ENCODE data around the gene LMO2.

LMO2 gene

GRCh38 chr11:33887886-33888285 lies 4.0 kb downstream of the LMO2 start:
- no peak for ATAC-seq
- no peak for TF ChIP-seq ZNF70 (CRISPR knock-in tag; IDR thresholded peaks at IDR 0.05)
- no peak for TF ChIP-seq CSDC2 (CRISPR knock-in tag; IDR thresholded peaks at IDR 0.05)
- no peak for TF ChIP-seq TCF4 (CRISPR knock-in tag; IDR thresholded peaks at IDR 0.05; ENCODE audit: borderline replicate concordance)
- TF ChIP-seq ESRRG (CRISPR knock-in tag; IDR thresholded peaks at IDR 0.05) = no peak
- no peak for TF ChIP-seq RARB (CRISPR knock-in tag; IDR thresholded peaks at IDR 0.05)
- no peak for TF ChIP-seq TOX (CRISPR knock-in tag; IDR thresholded peaks at IDR 0.05; ENCODE audit: borderline replicate concordance)
- no peak for TF ChIP-seq TSHZ2 (CRISPR knock-in tag; IDR thresholded peaks at IDR 0.05)
- no peak for TF ChIP-seq ARNTL (CRISPR knock-in tag; IDR thresholded peaks at IDR 0.05; ENCODE audit: borderline replicate concordance, low read depth)
- TF ChIP-seq CREB5 (CRISPR knock-in tag; IDR thresholded peaks at IDR 0.05; ENCODE audit: low read depth) = no peak
- no peak for TF ChIP-seq PATZ1 (CRISPR knock-in tag; IDR thresholded peaks at IDR 0.05; ENCODE audit: borderline replicate concordance)
- no peak for TF ChIP-seq PPARA (CRISPR knock-in tag; IDR thresholded peaks at IDR 0.05; ENCODE audit: borderline replicate concordance)
- TF ChIP-seq ZFP30 (CRISPR knock-in tag; IDR thresholded peaks at IDR 0.05) = no peak
- TF ChIP-seq ISL1 (CRISPR knock-in tag; IDR thresholded peaks at IDR 0.05) = no peak
- TF ChIP-seq ZNF8 (CRISPR knock-in tag; IDR thresholded peaks at IDR 0.05) = no peak
- no peak for TF ChIP-seq ZC3H10 (CRISPR knock-in tag; IDR thresholded peaks at IDR 0.05)
- no peak for TF ChIP-seq SNAI2 (CRISPR knock-in tag; IDR thresholded peaks at IDR 0.05)
- no peak for TF ChIP-seq OSR1 (CRISPR knock-in tag; IDR thresholded peaks at IDR 0.05)
- TF ChIP-seq ZFP3 (CRISPR knock-in tag; IDR thresholded peaks at IDR 0.05) = no peak
- TF ChIP-seq BACH2 (CRISPR knock-in tag; IDR thresholded peaks at IDR 0.05; ENCODE audit: borderline replicate concordance) = no peak

GRCh38 chr11:33885338-33886005 lies 6.4 kb downstream of the LMO2 start:
- TF ChIP-seq ZFP30 (CRISPR knock-in tag; IDR thresholded peaks at IDR 0.05) = no peak
- TF ChIP-seq ZNF565 (CRISPR knock-in tag; conservative IDR thresholded peaks at IDR 0.05; ENCODE audit: low read depth) = no peak
- TF ChIP-seq TSHZ2 (CRISPR knock-in tag; IDR thresholded peaks at IDR 0.05) = no peak
- no peak for TF ChIP-seq GLIS3 (CRISPR knock-in tag; IDR thresholded peaks at IDR 0.05)
- TF ChIP-seq OSR1 (CRISPR knock-in tag; IDR thresholded peaks at IDR 0.05) = no peak
- TF ChIP-seq SNAI2 (CRISPR knock-in tag; IDR thresholded peaks at IDR 0.05) = no peak
- no peak for TF ChIP-seq ZNF8 (CRISPR knock-in tag; IDR thresholded peaks at IDR 0.05)
- TF ChIP-seq POU6F1 (CRISPR knock-in tag; IDR thresholded peaks at IDR 0.05; ENCODE audit: borderline replicate concordance, low read depth) = no peak
- no peak for TF ChIP-seq CREB5 (CRISPR knock-in tag; IDR thresholded peaks at IDR 0.05; ENCODE audit: low read depth)
- no peak for TF ChIP-seq ZFP3 (CRISPR knock-in tag; IDR thresholded peaks at IDR 0.05)
- TF ChIP-seq PPARA (CRISPR knock-in tag; IDR thresholded peaks at IDR 0.05; ENCODE audit: borderline replicate concordance) = no peak
- TF ChIP-seq BACH2 (CRISPR knock-in tag; IDR thresholded peaks at IDR 0.05; ENCODE audit: borderline replicate concordance) = no peak
- TF ChIP-seq CSDC2 (CRISPR knock-in tag; IDR thresholded peaks at IDR 0.05) = no peak
- no peak for TF ChIP-seq ARNTL (CRISPR knock-in tag; IDR thresholded peaks at IDR 0.05; ENCODE audit: borderline replicate concordance, low read depth)
- no peak for TF ChIP-seq ESRRG (CRISPR knock-in tag; IDR thresholded peaks at IDR 0.05)
- no peak for ATAC-seq
